HG03095 (cell line): ENCODE results near the gene PAFAH1B1.
"Not testable (repeated sequence)": the region's sequence is repeated elsewhere in the genome, so short reads cannot be mapped to it uniquely, and the experiment has no call there.

ENCODE experiments used
- ATAC-seq: cut with Tn5 transposase; IDR thresholded peaks from one replicate; pipeline ENCODE4 v1.9.1; 2021; ENCODE audit warnings: moderate library complexity; ENCODE audit not compliant: unreplicated experiment

The PAFAH1B1 gene

GRCh38 chr17:2688351-2689342, 95.2 kb downstream of the PAFAH1B1 start:
- ATAC-seq, result no peak

- ATAC-seq, result no peak
Measured at GRCh38 chr17:2689411-2690164, 96.1 kb downstream of the PAFAH1B1 start.

- ATAC-seq, result no peak
Measured at GRCh38 chr17:2690165-2691068, 97.0 kb downstream of the PAFAH1B1 start.

- no peak for ATAC-seq
Measured at GRCh38 chr17:2691069-2691871, 97.8 kb downstream of the PAFAH1B1 start.

- no peak for ATAC-seq
Measured at GRCh38 chr17:2691965-2692780, 98.7 kb downstream of the PAFAH1B1 start.

GRCh38 chr17:2692781-2693135, 99.3 kb downstream of the PAFAH1B1 start:
- ATAC-seq, result no peak

GRCh38 chr17:2693561-2694380, 100.3 kb downstream of the PAFAH1B1 start:
- ATAC-seq, result no peak

- no peak for ATAC-seq
Measured at GRCh38 chr17:2694381-2695242, 101.2 kb downstream of the PAFAH1B1 start.

- ATAC-seq, result no peak
Measured at GRCh38 chr17:2695243-2695960, 101.9 kb downstream of the PAFAH1B1 start.

GRCh38 chr17:2695961-2696760, 102.7 kb downstream of the PAFAH1B1 start:
- no peak for ATAC-seq

GRCh38 chr17:2697611-2698162, 104.2 kb downstream of the PAFAH1B1 start:
- no peak for ATAC-seq

- ATAC-seq, result not testable (repeated sequence)
Measured at GRCh38 chr17:2699216-2699805, 105.9 kb downstream of the PAFAH1B1 start.

- no peak for ATAC-seq
Measured at GRCh38 chr17:2700030-2700490, 106.6 kb downstream of the PAFAH1B1 start.

- no peak for ATAC-seq
Measured at GRCh38 chr17:2700491-2701141, 107.2 kb downstream of the PAFAH1B1 start.
